NCI-H1092 treated with DMSO at 0.1 percent for 48 hours (cell line): ENCODE data around the gene TMEM63A.

ENCODE experiments used
- DNase-seq: peaks from one replicate; lab custom pipeline; 2025; lab: John Stamatoyannopoulos, UW

TMEM63A gene

DNA sequence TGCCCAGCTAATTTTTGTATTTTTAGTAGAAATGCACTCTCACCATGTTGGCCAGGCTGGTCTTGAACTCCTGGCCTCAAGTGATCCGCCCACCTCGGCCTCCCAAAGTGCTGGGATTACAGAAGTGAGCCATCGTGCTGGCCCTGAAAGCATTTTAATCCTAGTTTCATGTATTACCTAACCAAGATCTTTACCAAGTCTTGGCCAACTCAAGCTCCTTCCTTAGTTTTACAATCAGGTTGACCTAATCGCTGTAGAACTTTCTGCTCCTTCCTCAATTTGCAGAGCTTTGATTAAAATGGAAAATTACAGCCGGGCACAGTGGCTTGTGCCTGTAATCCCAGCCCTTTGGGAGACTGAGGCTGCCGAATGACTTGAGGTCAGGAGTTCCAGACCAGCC lies 3.2 kb upstream of the TMEM63A start:
- DNase-seq = no peak

GRCh38 chr1:225883616-225884265 lies 1.6 kb upstream of the TMEM63A start:
- DNase-seq = no peak

DNA sequence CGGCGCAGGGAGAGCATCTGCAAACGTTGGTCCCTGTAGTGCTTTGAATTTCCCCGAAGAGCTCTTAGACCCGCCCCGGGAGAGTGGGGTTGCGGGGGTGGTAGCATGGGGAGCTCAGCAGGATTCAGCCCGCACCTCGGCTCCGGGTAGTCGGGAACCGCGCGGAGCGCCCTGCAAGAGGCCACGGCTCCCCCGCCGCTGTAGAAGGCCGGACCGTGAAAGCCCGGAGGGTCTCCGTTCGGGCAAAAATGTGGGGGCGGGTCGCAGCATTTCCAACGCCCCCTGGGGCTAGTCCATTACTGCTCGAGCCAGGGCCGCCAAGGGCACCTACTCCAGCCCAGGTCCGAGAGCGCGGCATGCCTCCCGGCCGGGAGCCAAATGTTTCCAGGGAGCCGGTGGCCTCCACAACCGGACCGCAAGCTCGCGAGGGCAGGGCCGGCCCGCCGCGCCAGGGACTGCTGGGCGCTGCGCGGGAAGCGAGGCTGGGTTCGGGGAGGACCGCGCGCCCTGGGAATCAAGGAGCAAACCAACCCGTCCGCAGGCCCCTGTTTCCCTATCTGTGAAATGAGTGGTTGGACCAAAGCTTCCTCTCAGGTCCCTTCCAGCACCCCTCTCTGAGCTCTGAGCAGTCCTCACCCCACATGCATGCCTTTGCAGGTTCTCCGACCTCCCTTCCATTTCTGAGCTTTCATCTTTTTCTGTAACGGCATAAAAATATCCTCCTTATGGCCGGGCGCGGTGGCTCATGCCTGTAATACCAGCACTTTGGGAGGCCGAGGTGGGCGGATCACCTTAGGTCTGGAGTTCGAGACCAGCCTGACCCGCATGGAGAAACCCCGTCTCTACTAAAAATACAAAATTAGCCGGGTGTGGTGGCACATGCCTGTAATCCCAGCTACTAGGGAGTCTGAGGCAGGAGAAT lies 775 bp upstream of the TMEM63A start:
- no peak for DNase-seq

GRCh38 chr1:225881081-225881958 lies 860 bp downstream of the TMEM63A start:
- no peak for DNase-seq

GRCh38 chr1:225880636-225881035 lies 1.5 kb downstream of the TMEM63A start:
- no peak for DNase-seq

DNA sequence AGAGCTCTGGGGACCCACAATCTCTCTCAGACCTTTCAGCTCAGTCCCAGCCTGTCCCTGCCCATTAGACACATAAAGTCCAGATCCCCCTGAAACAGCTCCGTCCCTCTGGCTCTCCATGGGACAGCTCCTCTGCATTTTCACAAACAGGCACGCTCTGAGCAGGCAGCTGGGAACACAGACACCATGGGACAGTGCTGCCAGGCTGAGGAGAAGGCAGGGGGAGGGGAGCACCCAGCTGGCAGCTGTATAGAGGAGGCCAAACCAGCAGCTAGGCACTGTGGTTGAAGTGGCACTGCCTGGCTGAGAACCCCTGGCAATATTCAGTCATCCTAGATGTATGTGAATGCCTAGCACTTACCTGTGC lies 2.0 kb downstream of the TMEM63A start:
- peak; percentile 12 for DNase-seq

GRCh38 chr1:225879521-225880221 lies 2.5 kb downstream of the TMEM63A start:
- DNase-seq = no peak

DNA sequence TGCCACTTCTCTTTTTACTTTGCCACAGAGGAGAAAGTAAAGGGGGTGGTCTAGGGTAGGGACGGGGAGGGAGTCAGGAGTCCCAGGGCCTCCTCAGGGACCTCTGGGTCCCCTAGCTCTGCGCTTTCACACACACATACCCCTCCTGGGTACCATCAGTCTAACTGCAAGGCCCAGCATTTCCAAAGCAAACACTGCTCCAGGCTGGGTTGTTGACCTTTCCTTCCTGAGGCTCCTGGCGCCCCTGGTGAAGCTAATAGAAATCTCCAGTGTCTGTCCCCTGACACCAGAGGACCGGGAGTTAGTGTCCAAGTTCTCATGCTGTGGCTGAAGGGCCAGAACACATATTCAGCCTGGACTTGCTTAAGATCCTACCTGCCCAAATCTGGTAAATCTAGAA lies 3.9 kb downstream of the TMEM63A start:
- no peak for DNase-seq

GRCh38 chr1:225877580-225877979 lies 4.6 kb downstream of the TMEM63A start:
- DNase-seq = peak; percentile 54

GRCh38 chr1:225876900-225877510 lies 5.2 kb downstream of the TMEM63A start:
- no peak for DNase-seq

GRCh38 chr1:225875044-225875815 lies 7.0 kb downstream of the TMEM63A start:
- DNase-seq = no peak

GRCh38 chr1:225874431-225874830 lies 7.7 kb downstream of the TMEM63A start:
- no peak for DNase-seq

DNA sequence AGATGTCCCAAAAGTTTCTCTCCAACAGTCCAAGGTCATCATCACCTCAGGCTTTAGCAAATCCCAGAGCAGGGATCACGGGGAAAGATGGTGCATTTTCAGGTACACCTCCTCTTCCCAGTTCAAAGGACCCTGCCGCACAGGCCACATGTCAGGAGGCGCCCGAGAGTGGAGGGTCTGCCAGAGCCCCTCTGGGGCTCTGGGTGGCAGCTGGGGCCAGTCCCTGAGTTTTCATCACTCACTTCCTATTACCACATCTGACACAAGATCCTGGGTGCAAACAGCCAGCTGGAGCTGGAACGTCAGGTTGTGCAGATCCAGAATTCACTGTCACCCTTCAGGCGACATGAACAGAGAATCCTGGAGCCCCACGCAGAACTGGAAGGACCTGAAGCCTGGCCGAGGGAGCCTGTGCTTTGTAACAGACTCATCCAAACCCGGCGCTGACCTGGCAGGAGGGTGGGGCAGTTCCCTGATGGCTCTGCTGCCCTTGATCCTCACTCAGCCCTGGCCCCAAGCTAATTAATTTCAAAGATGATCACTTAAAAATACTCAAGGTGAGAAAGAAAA lies 8.8 kb downstream of the TMEM63A start:
- no peak for DNase-seq

- no peak for DNase-seq
Measured at GRCh38 chr1:225872075-225872430, 10.1 kb downstream of the TMEM63A start.

- DNase-seq = peak; percentile 98
Measured at GRCh38 chr1:225871359-225872074, 10.7 kb downstream of the TMEM63A start.

DNA sequence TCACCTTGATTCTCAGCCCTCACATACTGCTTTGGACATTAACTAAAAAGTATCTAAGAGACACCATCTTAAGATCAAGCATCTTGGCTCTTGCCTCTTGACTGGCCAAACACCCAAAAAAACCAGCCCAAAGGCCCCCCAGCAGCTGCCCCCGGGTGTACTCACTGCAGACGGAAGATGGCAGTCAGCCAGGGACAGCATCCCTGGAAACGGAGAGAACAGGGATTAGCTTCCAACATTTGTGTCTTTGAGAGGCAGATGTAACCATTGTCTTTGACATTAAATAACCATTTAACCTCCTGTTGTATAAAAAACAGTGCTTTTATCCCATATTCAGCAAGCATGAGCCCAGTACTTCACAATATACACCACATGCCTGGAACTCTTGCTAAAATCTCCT lies 11.3 kb downstream of the TMEM63A start:
- DNase-seq = peak; percentile 95

GRCh38 chr1:225868631-225869330 lies 13.4 kb downstream of the TMEM63A start:
- no peak for DNase-seq

DNA sequence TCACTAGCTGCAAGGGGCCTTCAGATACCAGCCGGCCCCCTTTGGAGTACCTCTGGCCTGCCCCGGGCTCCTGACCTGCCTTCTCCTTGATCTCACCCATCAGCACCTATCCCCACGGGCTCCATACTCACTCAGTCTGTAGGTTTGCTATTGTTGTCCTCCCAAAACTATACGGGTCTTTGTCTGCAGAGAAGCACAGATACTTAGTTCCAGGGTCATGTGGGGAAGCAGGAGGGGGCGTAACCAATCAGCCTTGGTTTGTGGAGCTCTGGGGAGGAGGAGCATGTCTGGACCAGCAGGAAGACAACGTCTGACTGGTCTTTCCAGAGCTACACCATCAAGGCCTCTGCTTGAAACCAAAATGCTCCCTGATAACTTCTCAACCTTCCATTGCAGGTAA lies 15.2 kb downstream of the TMEM63A start:
- DNase-seq = no peak
